Occipital lobe (tissue), 2 donors: ENCODE results near the gene ALDH9A1. TPM values are rescaled to one million over a fixed set of nuclear protein-coding genes. Genes with fewer than 3 reads are reported as not detected.

Source experiments
- DNase-seq: peaks from one replicate; lab custom pipeline; 2025; lab: John Stamatoyannopoulos, UW
- total RNA-seq: library from RNA; depleted of rRNA; stranded (reverse); fragments of >200 nt; gene quantifications from one replicate; pipeline ENCODE4 v1.2.3, GENCODE V29; 2014

Gene ALDH9A1
- total RNA-seq, 1 donor from 2014 or later: 63.2 TPM

DNA sequence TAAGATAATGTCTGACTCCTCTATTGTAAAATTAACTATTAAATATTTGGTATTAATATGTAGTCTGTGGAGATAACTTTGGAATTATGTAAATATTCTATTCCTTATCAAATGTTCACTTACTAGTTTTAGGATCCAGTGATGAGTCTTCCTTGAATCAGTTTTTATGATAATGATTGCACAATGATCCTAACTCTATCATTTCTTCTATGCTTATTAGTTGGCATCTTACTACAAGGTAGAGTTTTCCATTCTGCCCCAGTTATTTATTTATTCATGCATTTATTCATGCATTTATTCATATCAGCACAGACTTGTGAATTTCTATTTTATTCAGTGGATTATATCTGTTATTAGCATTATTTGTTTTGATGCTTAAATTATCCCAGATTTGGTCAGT lies 74.7 kb downstream of the ALDH9A1 start:
- no peak for DNase-seq

DNA sequence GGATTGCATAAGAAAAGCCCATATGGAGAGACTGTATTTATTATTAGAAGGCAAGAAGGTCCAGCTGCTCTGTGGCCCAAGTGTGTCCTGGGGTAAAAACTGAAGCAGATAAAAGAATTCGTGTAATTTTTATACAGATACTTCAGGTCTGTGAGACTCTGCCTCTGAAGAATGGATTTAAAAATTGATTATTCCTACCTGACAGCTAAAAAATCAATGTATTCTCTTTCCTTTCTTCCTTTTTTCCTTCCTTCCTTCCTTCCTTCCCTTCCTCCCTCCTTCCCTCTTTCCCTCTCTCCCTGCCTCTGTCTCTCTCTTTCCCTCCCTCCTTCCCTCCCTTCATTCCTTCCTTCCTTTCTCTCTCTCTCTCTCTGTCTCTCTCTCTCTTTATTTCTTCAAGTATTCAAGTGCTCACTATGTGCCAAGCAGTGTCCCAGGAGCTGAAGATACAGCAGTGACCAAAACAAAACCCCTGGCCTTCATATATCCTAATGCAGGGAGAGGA lies 78.7 kb downstream of the ALDH9A1 start:
- no peak for DNase-seq

DNA sequence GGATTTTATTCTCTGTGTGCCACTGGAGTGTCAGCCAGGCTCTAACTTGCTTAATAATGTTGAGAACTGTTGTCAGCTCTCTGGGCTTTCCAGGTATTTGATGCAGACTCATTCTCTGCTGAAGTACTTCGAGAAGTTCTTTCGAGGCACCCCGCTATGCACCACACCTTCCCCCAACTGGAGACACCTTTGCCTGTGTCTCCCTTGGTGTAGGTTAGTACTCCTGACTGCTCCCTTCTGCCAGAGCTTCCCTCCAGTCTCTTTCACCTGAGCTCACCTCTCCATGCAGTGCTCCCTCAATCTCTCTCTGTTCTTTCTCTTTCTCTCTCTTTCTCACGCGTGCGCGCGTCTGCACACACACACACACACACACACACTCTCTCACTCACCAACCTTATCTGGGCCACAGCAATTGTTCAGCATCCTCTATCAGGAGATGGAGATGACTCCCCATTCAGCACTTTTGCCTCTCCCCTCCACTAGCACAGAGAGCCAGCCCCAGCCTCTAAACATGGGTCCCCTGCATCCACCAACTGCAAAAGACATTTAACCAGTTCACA lies 81.3 kb downstream of the ALDH9A1 start:
- DNase-seq: no peak

DNA sequence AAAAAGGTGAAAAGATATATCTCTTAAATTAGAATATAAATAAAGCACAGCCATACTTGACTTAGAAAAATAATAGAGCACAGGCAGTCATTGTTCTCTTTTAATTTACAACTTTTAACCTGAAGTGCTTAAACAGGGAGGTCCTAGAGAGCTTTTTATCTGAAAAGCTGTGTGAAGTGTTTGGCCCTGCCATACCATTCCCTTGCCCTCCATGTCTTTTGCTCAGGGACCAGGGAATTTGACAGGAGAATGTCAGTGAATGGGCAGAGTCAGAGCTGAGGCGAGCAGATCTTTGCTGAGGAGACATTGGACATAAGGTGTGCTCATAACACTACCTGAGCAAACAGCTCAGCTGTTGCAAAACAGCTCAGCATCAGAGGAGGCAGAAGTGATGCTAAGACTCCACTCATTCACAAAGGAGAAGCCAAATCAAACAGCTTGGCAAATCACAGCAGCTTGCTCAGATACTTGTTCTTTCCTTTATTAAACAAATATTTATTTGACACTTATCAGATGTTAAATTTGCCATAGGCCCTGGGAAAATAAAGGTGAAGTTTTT lies 82.2 kb downstream of the ALDH9A1 start:
- no peak for DNase-seq

Other genes starting within 250 kb of the ALDH9A1 start
- gene LRRC52, start 154.6 kb downstream of the ALDH9A1 start, total RNA-seq: not detected
- 200 TPM for gene MGST3, start 67.3 kb downstream of the ALDH9A1 start, total RNA-seq
- gene TMCO1, start 70.3 kb upstream of the ALDH9A1 start, total RNA-seq: 59.9 TPM
- gene UCK2, start 129.1 kb upstream of the ALDH9A1 start, total RNA-seq: 103 TPM